ENCODE measurements around the gene SPRR5.

DNA sequence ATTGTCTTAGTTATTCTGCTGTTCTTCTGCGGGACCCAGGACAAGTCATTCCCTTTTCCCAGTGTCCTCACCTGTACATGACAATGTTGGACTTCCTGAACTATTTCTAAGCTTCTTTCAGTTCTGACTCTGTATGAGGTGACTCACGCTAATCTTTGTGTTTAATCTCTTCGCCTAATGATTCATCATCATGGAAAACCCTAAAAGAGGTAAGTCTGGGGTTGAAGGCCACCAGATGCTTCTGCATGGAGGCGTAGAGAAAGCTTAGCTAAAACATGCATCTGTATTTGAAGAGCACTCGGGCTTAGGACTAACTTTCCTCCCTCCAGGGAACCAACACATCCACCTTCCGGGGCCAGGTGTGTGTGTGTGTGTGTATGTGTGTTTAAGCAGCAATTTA lies 7.4 kb downstream of the SPRR5 start:
- TF ChIP-seq POLR2A (IDR thresholded peaks at IDR 0.05; ENCODE audit: low read length) (no peak), GATA1 (IDR thresholded peaks at IDR 0.05; ENCODE audit: low read depth, low read length) (no peak)
